ENCODE data around the gene ZNF654. TPM values are rescaled to one million over a fixed set of nuclear protein-coding genes. Genes with fewer than 3 reads are reported as not detected.
A peak's percentile ranks its signal among the peaks of the same experiment; 100 is the strongest.

Gene ZNF654
- total RNA-seq (2021; ENCODE audit: unreplicated experiment) (7.0 TPM), Bru-seq, nascent RNA (percentile 69 among the genes with signal in this experiment), BruChase-seq, experiment 1, labeled RNA remaining after a 6-hour chase (percentile 52 among the genes with signal in this experiment), BruChase-seq, experiment 2, labeled RNA remaining after a 2-hour chase (percentile 62 among the genes with signal in this experiment)
- 1.5 and 2.2 TPM in 2 replicates for polyA plus RNA-seq (2012)
- long read RNA-seq, full-length matches to known transcripts = 16 of 28 reads
- long read RNA-seq, partial matches to known transcripts = 0 of 28 reads
- long read RNA-seq, other reads (novel, unspliced or antisense) = 12 of 28 reads

DNA sequence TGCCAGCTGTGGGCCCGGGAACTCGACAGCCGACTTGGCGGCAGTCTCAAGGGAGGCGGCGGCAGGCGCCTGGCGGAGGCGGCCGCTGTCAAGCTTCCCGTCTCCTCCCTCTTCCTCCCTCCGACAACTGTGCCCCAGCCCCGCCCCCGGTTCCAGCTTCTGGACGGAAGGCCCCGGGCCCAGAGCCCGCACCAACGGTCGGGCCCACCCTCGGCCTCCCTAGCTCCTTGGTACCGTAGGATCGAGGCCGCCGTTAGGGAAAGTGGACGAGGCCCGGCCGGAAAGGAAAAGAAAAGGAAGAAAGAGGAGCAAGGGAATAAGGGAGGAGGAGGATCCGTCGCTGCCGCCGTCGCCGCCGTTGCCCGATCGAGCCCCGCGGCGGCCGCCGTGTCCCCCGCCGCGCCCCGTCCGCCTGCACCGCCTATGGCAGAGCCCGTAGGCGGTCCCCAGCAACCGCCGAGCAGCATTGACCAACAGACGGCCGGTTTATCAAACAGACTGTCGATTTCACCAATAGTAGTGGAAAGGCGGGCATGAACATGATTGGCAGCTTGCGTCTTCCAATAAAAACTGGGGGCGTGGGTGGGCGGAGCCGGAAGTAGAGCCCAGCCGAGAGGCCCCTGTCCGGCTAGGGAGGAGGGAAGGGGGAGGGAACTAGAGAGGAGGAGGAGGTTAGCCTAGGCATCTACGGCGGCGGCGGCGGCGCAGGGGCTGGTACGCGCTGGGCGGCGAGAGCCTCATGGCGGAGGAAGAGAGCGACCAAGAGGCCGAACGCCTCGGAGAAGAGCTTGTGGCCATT is at the start of gene ZNF654, which contains the start of gene CGGBP1:
ZNF654 (plus strand) TSS at position 675 of the 799 bp plus-strand sequence; CDS start at position 740, 65 bp downstream.
CGGBP1 (minus strand) TSS at position 425 of the 799 bp plus-strand sequence. CDS start 3,029 bp downstream, outside the sequence.
- CTCF ChIA-PET = interaction anchor here (0.9 kb wide), 2 partner anchors 54 to 708 kb away, joined by 3 read pairs; no protein-coding TSS in a partner anchor
- POLR2A ChIA-PET = interaction anchor here (1.3 to 1.4 kb wide), 2 partner anchors 27 to 50 kb away, joined by 4 to 5 read pairs; no protein-coding TSS in a partner anchor
- TF ChIP-seq, protein P1, sequence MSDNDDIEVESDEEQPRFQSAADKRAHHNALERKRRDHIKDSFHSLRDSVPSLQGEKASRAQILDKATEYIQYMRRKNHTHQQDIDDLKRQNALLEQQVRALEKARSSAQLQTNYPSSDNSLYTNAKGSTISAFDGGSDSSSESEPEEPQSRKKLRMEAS (IDR thresholded peaks at IDR 0.05) = peak; percentile 36; the same call in 1 of the 2 replicates
- TF ChIP-seq EZH2 (IDR thresholded peaks at IDR 0.05) (no peak), ZFX (IDR thresholded peaks at IDR 0.05) (peak; percentile 91), FOSL1 (IDR thresholded peaks at IDR 0.05; ENCODE audit: low read depth) (no peak), SRF (IDR thresholded peaks at IDR 0.05; ENCODE audit: low read depth) (no peak), ZNF274 (IDR thresholded peaks at IDR 0.05; ENCODE audit: low read depth, low read length) (no peak), POLR2AphosphoS5 (IDR thresholded peaks at IDR 0.05; ENCODE audit: low read depth, low read length) (peak; percentile 84), RAD21 (IDR thresholded peaks at IDR 0.05; ENCODE audit: low read depth) (no peak), JUND (IDR thresholded peaks at IDR 0.05) (no peak), YY1 (IDR thresholded peaks at IDR 0.05; ENCODE audit: extremely low read depth, insufficient replicate concordance, low read depth, low read length) (no peak), EGR1 (IDR thresholded peaks at IDR 0.05; ENCODE audit: low read depth) (peak; percentile 74), CEBPB (IDR thresholded peaks at IDR 0.05; ENCODE audit: low read depth) (no peak), CBX3 (IDR thresholded peaks at IDR 0.05; ENCODE audit: low read depth) (no peak), SIN3A (IDR thresholded peaks at IDR 0.05; ENCODE audit: low read depth) (peak; percentile 61; the same call in 1 of the 2 replicates), EZH2phosphoT487 (IDR thresholded peaks at IDR 0.05; ENCODE audit: borderline replicate concordance) (no peak), POLR2A (IDR thresholded peaks at IDR 0.05; ENCODE audit: borderline replicate concordance, extremely low read depth, insufficient read depth, insufficient read length) (peak; percentile 45), TCF7L2 (IDR thresholded peaks at IDR 0.05; ENCODE audit: borderline replicate concordance, extremely low read depth, insufficient read depth, insufficient read length) (peak; percentile 31), ELF1 (IDR thresholded peaks at IDR 0.05; ENCODE audit: borderline replicate concordance, low read depth) (peak; percentile 78)
- TF ChIP-seq, protein P2, sequence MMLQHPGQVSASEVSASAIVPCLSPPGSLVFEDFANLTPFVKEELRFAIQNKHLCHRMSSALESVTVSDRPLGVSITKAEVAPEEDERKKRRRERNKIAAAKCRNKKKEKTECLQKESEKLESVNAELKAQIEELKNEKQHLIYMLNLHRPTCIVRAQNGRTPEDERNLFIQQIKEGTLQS (IDR thresholded peaks at IDR 0.05) = no peak
- TF ChIP-seq, protein P3, sequence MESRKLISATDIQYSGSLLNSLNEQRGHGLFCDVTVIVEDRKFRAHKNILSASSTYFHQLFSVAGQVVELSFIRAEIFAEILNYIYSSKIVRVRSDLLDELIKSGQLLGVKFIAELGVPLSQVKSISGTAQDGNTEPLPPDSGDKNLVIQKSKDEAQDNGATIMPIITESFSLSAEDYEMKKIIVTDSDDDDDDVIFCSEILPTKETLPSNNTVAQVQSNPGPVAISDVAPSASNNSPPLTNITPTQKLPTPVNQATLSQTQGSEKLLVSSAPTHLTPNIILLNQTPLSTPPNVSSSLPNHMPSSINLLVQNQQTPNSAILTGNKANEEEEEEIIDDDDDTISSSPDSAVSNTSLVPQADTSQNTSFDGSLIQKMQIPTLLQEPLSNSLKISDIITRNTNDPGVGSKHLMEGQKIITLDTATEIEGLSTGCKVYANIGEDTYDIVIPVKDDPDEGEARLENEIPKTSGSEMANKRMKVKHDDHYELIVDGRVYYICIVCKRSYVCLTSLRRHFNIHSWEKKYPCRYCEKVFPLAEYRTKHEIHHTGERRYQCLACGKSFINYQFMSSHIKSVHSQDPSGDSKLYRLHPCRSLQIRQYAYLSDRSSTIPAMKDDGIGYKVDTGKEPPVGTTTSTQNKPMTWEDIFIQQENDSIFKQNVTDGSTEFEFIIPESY (IDR thresholded peaks at IDR 0.05; ENCODE audit: extremely low read depth, insufficient replicate concordance, low read length) = peak; percentile 23
- TF ChIP-seq, protein P4, sequence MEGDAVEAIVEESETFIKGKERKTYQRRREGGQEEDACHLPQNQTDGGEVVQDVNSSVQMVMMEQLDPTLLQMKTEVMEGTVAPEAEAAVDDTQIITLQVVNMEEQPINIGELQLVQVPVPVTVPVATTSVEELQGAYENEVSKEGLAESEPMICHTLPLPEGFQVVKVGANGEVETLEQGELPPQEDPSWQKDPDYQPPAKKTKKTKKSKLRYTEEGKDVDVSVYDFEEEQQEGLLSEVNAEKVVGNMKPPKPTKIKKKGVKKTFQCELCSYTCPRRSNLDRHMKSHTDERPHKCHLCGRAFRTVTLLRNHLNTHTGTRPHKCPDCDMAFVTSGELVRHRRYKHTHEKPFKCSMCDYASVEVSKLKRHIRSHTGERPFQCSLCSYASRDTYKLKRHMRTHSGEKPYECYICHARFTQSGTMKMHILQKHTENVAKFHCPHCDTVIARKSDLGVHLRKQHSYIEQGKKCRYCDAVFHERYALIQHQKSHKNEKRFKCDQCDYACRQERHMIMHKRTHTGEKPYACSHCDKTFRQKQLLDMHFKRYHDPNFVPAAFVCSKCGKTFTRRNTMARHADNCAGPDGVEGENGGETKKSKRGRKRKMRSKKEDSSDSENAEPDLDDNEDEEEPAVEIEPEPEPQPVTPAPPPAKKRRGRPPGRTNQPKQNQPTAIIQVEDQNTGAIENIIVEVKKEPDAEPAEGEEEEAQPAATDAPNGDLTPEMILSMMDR (IDR thresholded peaks at IDR 0.05 in 2 of 3, conservative IDR thresholded peaks at IDR 0.05 in 1 of 3; ENCODE audit: borderline replicate concordance in 1 of 3, insufficient read depth in 1 of 3, low read depth in 2 of 3, low read length in 2 of 3) = no peak

More for the DNA sequence above, at the start of gene ZNF654, which contains the start of gene CGGBP1:
- Histone ChIP-seq H3K27me3 (ENCODE audit: insufficient read depth, low read length) (no peaks in the 10 kb centered on the region), H3K27ac (ENCODE audit: low read depth, low read length) (peak within 1 kb of the TSS; percentile 86), H4K20me1 (ENCODE audit: insufficient read depth) (no peaks in the 10 kb centered on the region; the same call in 1 of the 2 replicates), H2AFZ (ENCODE audit: low read depth, low read length, poor library complexity, severe bottlenecking) (no peak within 1 kb of the TSS), H3K9me3 (ENCODE audit: control insufficient read depth in 1 of 2, insufficient read depth in 1 of 2, low read depth in 1 of 2, low read length in 2 of 2) (no peaks in the 10 kb centered on the region), H3K4me3 (replicated peaks in 1 of 2; ENCODE audit: low read depth in 1 of 2, low read length in 2 of 2) (peak within 1 kb of the TSS; percentile 90 to 92), H3K4me1 (ENCODE audit: control insufficient read depth in 1 of 2, insufficient read depth in 2 of 2, low read length in 2 of 2) (peaks cover 0 to 15% of the 10 kb centered on the region in 2 experiments; a peak in 2 of 4 replicates), H3K4me2 (ENCODE audit: low read length) (peak within 1 kb of the TSS; percentile 88), H3K79me2 (ENCODE audit: insufficient read depth, low read length) (peaks cover 64% of the 10 kb centered on the region), H3K9me2 (ENCODE audit: insufficient read depth) (no peaks in the 10 kb centered on the region), H3K9ac (ENCODE audit: low read length) (peak within 1 kb of the TSS; percentile 75), H3K36me3 (ENCODE audit: control insufficient read depth in 1 of 2, insufficient read depth in 2 of 2, low read length in 2 of 2) (peaks cover 6 to 13% of the 10 kb centered on the region in 2 experiments)
- BruUV-seq (replicated peaks) = no TSS peak
- peak; percentile 95 for ATAC-seq
- RAD21 ChIA-PET (ENCODE audit: low non-redundant PET in 1 of 2, low total read pairs in 2 of 2, uncharacterized antibody in 2 of 2, unreplicated experiment in 2 of 2) = no interaction called here
- peak; percentile 97 for DNase-seq (ENCODE audit: low read depth, low spot score)
- intact Hi-C loops (cut with micrococcal nuclease) = loop anchor here (2.0 kb wide), 1 partner anchor 90 kb away; the partner anchor contains the start of gene C3orf38

Data from HCT116 (cell line).